Neuronal stem cell (in vitro differentiated cells): ENCODE data around the gene TMEM151B. TPM values are rescaled to one million over a fixed set of nuclear protein-coding genes. Genes with fewer than 3 reads are reported as not detected.

Experiments
- DNase-seq: peaks from one replicate; pipeline ENCODE4 v3.0.0-alpha.2; 2013; ENCODE audit warnings: low spot score
- H2AFZ ChIP-seq: one replicate; pipeline ENCODE4 v1.6.1; 2013; ENCODE audit warnings: mild to moderate bottlenecking, low read length, inconsistent platforms
- H2AK5ac ChIP-seq: 2 replicates; pipeline ENCODE4 v1.6.1; 2013; ENCODE audit warnings: low read depth, mild to moderate bottlenecking, inconsistent platforms, low read length, moderate library complexity, mixed read lengths
- H2BK120ac ChIP-seq: 2 replicates; pipeline ENCODE4 v1.6.1; 2013; ENCODE audit warnings: low read depth, mild to moderate bottlenecking, inconsistent platforms, low read length, moderate library complexity, mixed read lengths
- H2BK12ac ChIP-seq: one replicate; pipeline ENCODE4 v1.6.1; 2013; ENCODE audit warnings: low read length, inconsistent platforms
- H2BK15ac ChIP-seq: 2 replicates; pipeline ENCODE4 v1.6.1; 2013; ENCODE audit warnings: mild to moderate bottlenecking, low read length, inconsistent platforms, mixed read lengths
- H2BK5ac ChIP-seq: one replicate; pipeline ENCODE4 v1.6.1; 2013; ENCODE audit warnings: inconsistent platforms, mild to moderate bottlenecking, low read length, moderate library complexity
- H3K14ac ChIP-seq: one replicate; pipeline ENCODE4 v1.6.1; 2013; ENCODE audit warnings: low read length, inconsistent platforms
- H3K18ac ChIP-seq: 2 replicates; pipeline ENCODE4 v1.6.1; 2013; ENCODE audit warnings: low read length, inconsistent platforms
- H3K23ac ChIP-seq: 2 replicates; pipeline ENCODE4 v1.6.1; 2013; ENCODE audit warnings: low read depth, mild to moderate bottlenecking, mixed read lengths, low read length, inconsistent platforms; ENCODE audit not compliant: poor library complexity
- H3K27ac ChIP-seq: replicated peaks from 3 replicates; pipeline ENCODE4 v1.5.1; 2013; ENCODE audit warnings: low read length, inconsistent platforms
- H3K27me3 ChIP-seq, 3 experiments: 2 replicates each; pipeline ENCODE4 v1.6.1; 2013; ENCODE audit warnings: low read length in 3 of 3, mild to moderate bottlenecking in 2 of 3, inconsistent platforms in 1 of 3, low read depth in 1 of 3, mixed read lengths in 1 of 3, moderate library complexity in 1 of 3; ENCODE audit not compliant: control insufficient read depth in 3 of 3, insufficient read depth in 3 of 3
- H3K36me3 ChIP-seq, 2 donors: replicated peaks in 1 of 2; 2 replicates each; pipeline ENCODE4 v1.6.1; 2013; ENCODE audit warnings: low read length in 2 of 2; ENCODE audit not compliant: control insufficient read depth in 2 of 2, insufficient read depth in 2 of 2
- H3K4ac ChIP-seq: 2 replicates; pipeline ENCODE4 v1.6.1; 2013; ENCODE audit warnings: inconsistent platforms, mild to moderate bottlenecking, low read length, moderate library complexity
- H3K4me1 ChIP-seq, 2 donors: 1 replicate in 1 of 2; 2 replicates in 1 of 2; pipeline ENCODE4 v1.6.1; 2013; ENCODE audit warnings: low read length in 2 of 2, low read depth in 1 of 2; ENCODE audit not compliant: control insufficient read depth in 2 of 2, insufficient read depth in 1 of 2
- H3K4me2 ChIP-seq: one replicate; pipeline ENCODE4 v1.6.1; 2013; ENCODE audit warnings: mild to moderate bottlenecking, low read length, inconsistent platforms; ENCODE audit not compliant: insufficient read depth, poor library complexity, severe bottlenecking
- H3K4me3 ChIP-seq, 2 donors: 2 replicates each; pipeline ENCODE4 v1.5.1; 2013; ENCODE audit warnings: low read length in 2 of 2, mild to moderate bottlenecking in 2 of 2, inconsistent platforms in 1 of 2, moderate library complexity in 1 of 2
- H3K79me1 ChIP-seq: one replicate; pipeline ENCODE4 v1.6.1; 2013; ENCODE audit warnings: low read depth, mild to moderate bottlenecking, inconsistent platforms, low read length, moderate library complexity
- H3K9ac ChIP-seq: one replicate; pipeline ENCODE4 v1.6.1; 2013; ENCODE audit warnings: mild to moderate bottlenecking, low read depth, low read length, inconsistent platforms; ENCODE audit not compliant: poor library complexity
- H3K9me3 ChIP-seq, 2 donors: replicated peaks in 1 of 2; 2 replicates each; pipeline versions ENCODE3 to v1.6.1; 2013; ENCODE audit warnings: low read length in 2 of 2, mild to moderate bottlenecking in 2 of 2, inconsistent platforms in 1 of 2, low read depth in 1 of 2, mixed read lengths in 1 of 2, moderate library complexity in 1 of 2; ENCODE audit not compliant: control insufficient read depth in 2 of 2, insufficient read depth in 1 of 2
- H4K8ac ChIP-seq: one replicate; pipeline ENCODE4 v1.6.1; 2013; ENCODE audit warnings: low read depth, mild to moderate bottlenecking, inconsistent platforms, low read length, moderate library complexity
- H4K91ac ChIP-seq: one replicate; pipeline ENCODE4 v1.6.1; 2013; ENCODE audit warnings: low read length, low read depth, mild to moderate bottlenecking, inconsistent platforms; ENCODE audit not compliant: poor library complexity
- WGBS, 2 donors: extraction: QIAGEN DNeasy Blood & Tissue Kit; methylation state at CpG; one replicate each; pipeline ENCODE4 v1.1.7; 2013; ENCODE audit warnings: missing lambda C conversion rate in 2 of 2, mixed read lengths in 1 of 2; ENCODE audit not compliant: insufficient read length in 2 of 2, insufficient replicate concordance in 1 of 2; ENCODE audit errors: extremely low coverage in 2 of 2; 5-methylcytosine and 5-hydroxymethylcytosine counted together
- polyA plus RNA-seq, 2 experiments: library from polyadenylated mRNA; stranded (reverse); fragments of 200-250 nt; gene quantifications; one replicate each; pipeline ENCODE4 v1.2.3, GENCODE V29; 2013

Gene TMEM151B
- 3.9 TPM for polyA plus RNA-seq (2013, experiment 1 of 2)
- 3.6 TPM for polyA plus RNA-seq (2013, experiment 2 of 2)

DNA sequence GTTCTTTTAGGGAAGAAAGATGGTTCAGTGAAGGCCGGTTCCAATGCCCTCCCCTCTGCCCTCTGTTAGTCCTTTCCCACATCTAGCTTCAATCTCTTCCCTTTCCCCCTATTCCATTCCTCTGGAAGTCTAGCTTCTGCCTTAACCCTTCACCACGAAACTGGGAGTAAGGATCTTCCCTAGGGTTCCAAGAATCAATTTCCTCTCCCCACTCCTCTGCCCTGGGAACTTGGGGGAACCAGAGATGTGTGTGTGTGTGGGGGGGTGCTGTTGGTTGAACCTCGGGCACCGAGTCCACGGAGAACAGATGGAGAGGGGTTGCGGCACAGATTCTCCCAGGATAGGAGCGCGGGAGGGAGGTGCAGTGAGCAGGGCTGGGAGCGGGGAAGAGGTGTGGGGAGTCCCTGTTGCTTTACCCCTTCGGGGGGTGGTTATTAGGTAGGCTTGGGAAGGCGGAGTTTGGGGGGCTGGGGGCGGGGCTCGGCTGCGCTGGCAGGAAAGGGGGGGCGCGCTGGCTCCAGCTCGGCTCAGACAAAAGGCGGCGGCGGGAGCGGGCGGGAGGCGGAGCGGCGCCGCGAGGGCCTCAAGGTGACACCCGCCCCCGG lies at the start of gene TMEM151B:
TMEM151B (plus strand) TSS at position 530 of the 605 bp plus-strand sequence. CDS start 293 bp downstream, outside the sequence.
- peaks cover 0 to 3% (median 0%) of the 10 kb centered on the region in 3 experiments for H3K27me3 ChIP-seq
- H2BK5ac ChIP-seq, result no peak within 1 kb of the TSS
- H3K36me3 ChIP-seq, result peaks cover 2 to 20% of the 10 kb centered on the region in 2 donors
- H3K9me3 ChIP-seq, result no peaks in the 10 kb centered on the region
- no peaks in the 10 kb centered on the region for H3K79me1 ChIP-seq
- no peak for DNase-seq
- peak within 1 kb of the TSS; percentile 79 for H2AFZ ChIP-seq
- no peak within 1 kb of the TSS for H2BK15ac ChIP-seq
- no peak within 1 kb of the TSS for H2BK120ac ChIP-seq
- peak within 1 kb of the TSS; percentile 60 for H3K9ac ChIP-seq
- no peak within 1 kb of the TSS for H3K27ac ChIP-seq
- H3K18ac ChIP-seq, result peak within 1 kb of the TSS; percentile 54
- no peak within 1 kb of the TSS for H2BK12ac ChIP-seq
- no peak within 1 kb of the TSS for H4K91ac ChIP-seq
- H3K14ac ChIP-seq, result no peak within 1 kb of the TSS
- H3K4me2 ChIP-seq, result peak within 1 kb of the TSS; percentile 72
- peak within 1 kb of the TSS; percentile 77 for H2AK5ac ChIP-seq
- H4K8ac ChIP-seq, result no peak within 1 kb of the TSS
- peak within 1 kb of the TSS; percentile 51 to 78 for H3K4me3 ChIP-seq
- no peak within 1 kb of the TSS for H3K4ac ChIP-seq
- no CpG with 5 or more reads among the region's 29 CpGs for WGBS, 2 donors
- H3K4me1 ChIP-seq, result peaks cover 29 to 40% of the 10 kb centered on the region in 2 donors
- H3K23ac ChIP-seq, result no peak within 1 kb of the TSS

- Histone ChIP-seq H2BK120ac (no peak overlapping the region), H3K4ac (no peak overlapping the region), H2AK5ac (no peak overlapping the region), H3K4me3 (no peak overlapping the region), H3K9ac (no peak overlapping the region), H4K8ac (no peak overlapping the region), H3K4me2 (no peak overlapping the region), H3K4me1 (peaks cover 50 to 55% of the 10 kb centered on the region in 2 donors), H3K9me3 (no peaks in the 10 kb centered on the region), H3K79me1 (peaks cover 8% of the 10 kb centered on the region), H2BK12ac (peak overlapping the region; percentile 78), H3K14ac (no peak overlapping the region), H3K18ac (peak overlapping the region; percentile 29), H2BK15ac (peak overlapping the region; percentile 52), H3K36me3 (no peaks in the 10 kb centered on the region), H3K27ac (peak overlapping the region; percentile 35), H3K27me3 (peaks cover 0 to 2% (median 0%) of the 10 kb centered on the region in 3 experiments), H2BK5ac (no peak overlapping the region), H2AFZ (no peak overlapping the region), H4K91ac (no peak overlapping the region), H3K23ac (no peak overlapping the region)
- no peak for DNase-seq
- no CpG with 5 or more reads among the region's 4 CpGs for WGBS, 2 donors
Measured at GRCh38 chr6:44220913-44221290, 49.3 kb upstream of the TMEM151B start.

DNA sequence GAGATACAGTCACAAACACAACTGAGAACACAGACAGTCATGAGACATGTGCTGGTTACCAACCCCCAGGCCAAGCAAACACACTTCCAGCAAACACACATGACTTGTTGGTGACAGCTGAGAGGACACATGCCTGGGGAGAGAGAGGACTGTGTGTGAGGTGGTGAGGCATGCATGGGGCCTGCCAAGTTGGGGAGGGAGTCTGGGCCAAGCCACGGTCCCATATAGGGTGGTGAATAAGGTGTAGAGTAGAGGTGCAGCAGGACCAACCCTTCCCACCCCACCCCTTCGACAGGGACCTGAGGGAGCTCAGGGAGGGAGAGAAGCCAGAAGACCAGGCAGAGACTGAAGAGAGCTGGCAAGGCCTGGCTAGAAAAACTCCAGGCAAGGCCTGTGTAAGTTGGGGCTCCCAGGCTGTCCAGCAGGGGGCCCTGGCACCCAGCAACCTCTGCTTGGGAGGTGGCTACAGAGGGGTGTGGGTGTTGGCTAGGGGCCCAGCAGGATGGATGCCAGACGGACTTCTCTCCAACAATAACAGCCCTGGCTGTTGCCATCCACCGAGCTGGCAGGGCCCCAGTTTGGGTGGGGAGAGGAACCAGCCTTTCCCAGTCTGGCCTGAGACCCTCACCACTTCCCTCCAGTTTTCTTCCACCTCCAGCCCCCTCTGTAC lies 48.8 kb upstream of the TMEM151B start:
- Histone ChIP-seq H3K9ac (no peak overlapping the region), H3K9me3 (no peaks in the 10 kb centered on the region), H3K18ac (peak overlapping the region; percentile 84), H4K8ac (no peak overlapping the region), H3K4ac (no peak overlapping the region), H3K4me3 (no peak overlapping the region), H2BK5ac (no peak overlapping the region), H2BK12ac (peak overlapping the region; percentile 78), H3K36me3 (no peaks in the 10 kb centered on the region), H2BK120ac (no peak overlapping the region), H4K91ac (no peak overlapping the region), H2AFZ (no peak overlapping the region), H3K27ac (peak overlapping the region; percentile 35), H2BK15ac (peak overlapping the region; percentile 71), H3K79me1 (peaks cover 8% of the 10 kb centered on the region), H3K27me3 (peaks cover 0 to 2% (median 0%) of the 10 kb centered on the region in 3 experiments), H2AK5ac (peak overlapping the region; percentile 88), H3K14ac (no peak overlapping the region), H3K23ac (no peak overlapping the region), H3K4me1 (peaks cover 55 to 61% of the 10 kb centered on the region in 2 donors), H3K4me2 (no peak overlapping the region)
- no peak for DNase-seq
- WGBS, 2 donors, result no CpG with 5 or more reads among the region's 4 CpGs

GRCh38 chr6:44221961-44222335 lies 48.3 kb upstream of the TMEM151B start:
- Histone ChIP-seq H2AK5ac (peak overlapping the region; percentile 88), H3K4me2 (no peak overlapping the region), H3K9me3 (no peaks in the 10 kb centered on the region), H3K23ac (no peak overlapping the region), H3K79me1 (peaks cover 8% of the 10 kb centered on the region), H2BK5ac (no peak overlapping the region), H3K4me1 (peaks cover 56 to 61% of the 10 kb centered on the region in 2 donors), H3K4ac (no peak overlapping the region), H3K27me3 (peaks cover 0 to 2% (median 0%) of the 10 kb centered on the region in 3 experiments), H4K8ac (no peak overlapping the region), H3K14ac (no peak overlapping the region), H2BK120ac (no peak overlapping the region), H2BK15ac (peak overlapping the region; percentile 71), H2AFZ (no peak overlapping the region), H3K36me3 (no peaks in the 10 kb centered on the region), H2BK12ac (no peak overlapping the region), H3K27ac (no peak overlapping the region), H3K9ac (no peak overlapping the region), H3K18ac (peak overlapping the region; percentile 84), H3K4me3 (no peak overlapping the region), H4K91ac (no peak overlapping the region)
- no CpG with 5 or more reads among the region's 2 CpGs for WGBS, 2 donors
- no peak for DNase-seq
